ENCODE data around the gene SGO2.
A peak's percentile ranks its signal among the peaks of the same experiment; 100 is the strongest.

The SGO2 gene

DNA sequence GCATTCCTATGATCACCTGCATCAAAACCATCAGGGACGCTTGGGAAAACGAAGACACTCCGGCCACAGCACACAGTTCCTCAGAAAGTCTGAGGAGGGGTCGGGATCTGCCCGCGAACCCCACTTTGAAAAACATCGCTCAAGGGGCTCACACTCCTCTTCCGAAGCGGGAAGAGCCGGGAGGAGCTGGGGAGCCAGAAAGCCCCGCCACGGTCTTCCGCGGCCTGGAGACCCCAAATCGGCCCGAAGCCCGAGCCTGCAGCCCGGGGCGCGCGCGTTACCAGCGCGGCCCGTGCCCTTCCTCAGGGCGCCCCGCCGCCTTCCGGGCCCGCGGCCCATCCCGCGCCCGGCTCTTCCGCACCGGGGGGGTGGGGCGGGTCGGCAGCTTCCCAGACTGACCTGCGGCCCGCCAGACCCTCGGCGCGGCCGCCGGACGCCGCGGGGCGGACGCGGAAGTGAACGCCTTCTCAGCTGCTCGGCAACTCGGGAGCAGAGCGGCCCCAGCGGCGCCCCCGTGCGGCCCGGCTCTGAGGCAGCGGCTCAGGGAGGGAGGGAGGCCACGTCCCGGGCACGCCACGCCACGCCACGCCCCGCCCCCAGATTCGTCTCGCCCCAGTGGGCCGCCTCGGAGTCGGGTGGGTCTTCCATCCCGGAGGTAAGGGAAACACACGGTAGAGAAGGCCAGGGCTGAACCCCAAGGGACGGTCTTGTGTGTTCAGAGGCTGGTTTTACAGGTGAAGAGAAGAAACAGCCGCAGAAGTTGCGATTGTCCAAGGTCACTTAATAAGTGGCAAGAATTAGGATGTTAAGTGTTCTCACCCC, 16.2 kb upstream of the SGO2 start, which contains the start of gene KCTD18:
Gene KCTD18 (minus strand): TSS at position 457 of the 822 bp plus-strand sequence. CDS start 3,052 bp downstream, outside the sequence.
- under 1% methylated on average over 64 of the region's 78 CpGs for WGBS (ENCODE audit: insufficient coverage)
- Histone ChIP-seq H3K4me1 (ENCODE audit: control extremely low read depth in 1 of 4, control insufficient read depth in 4 of 4, insufficient read depth in 4 of 4, low read length in 3 of 4) (peaks cover 5 to 16% (median 11%) of the 10 kb centered on the region in 4 experiments), H3K4me3 (ENCODE audit: control insufficient read depth in 1 of 7, extremely low read depth in 1 of 7, insufficient read depth in 4 of 7, low read depth in 2 of 7, low read length in 6 of 7) (peak within 1 kb of the TSS; percentile 52 to 95 (median 79)), H3K27ac (ENCODE audit: insufficient read depth in 1 of 2, low read depth in 1 of 2, low read length in 2 of 2, poor library complexity in 1 of 2, severe bottlenecking in 2 of 2) (peak within 1 kb of the TSS; percentile 62 to 83), H3K36me3 (ENCODE audit: control insufficient read depth in 4 of 4, insufficient read depth in 4 of 4, low read length in 3 of 4) (peaks cover 8 to 15% (median 9%) of the 10 kb centered on the region in 4 experiments), H3K9me3 (ENCODE audit: control extremely low read depth in 1 of 5, control insufficient read depth in 4 of 5, insufficient read depth in 2 of 5, low read depth in 1 of 5, low read length in 4 of 5) (no peaks in the 10 kb centered on the region), H3K27me3 (replicated peaks in 2 of 5; ENCODE audit: control insufficient read depth in 4 of 5, insufficient read depth in 5 of 5, low read length in 4 of 5) (no peaks in the 10 kb centered on the region)
- ChIA-PET POLR2A (no interaction called here), CTCF (interaction anchor here (0.7 to 1.7 kb wide), 6 partner anchors 11 to 537 kb away, joined by 3 to 5 read pairs (median 3); no protein-coding TSS in a partner anchor)
- DNase-seq, result peak; percentile 81 to 88 (median 85)

DNA sequence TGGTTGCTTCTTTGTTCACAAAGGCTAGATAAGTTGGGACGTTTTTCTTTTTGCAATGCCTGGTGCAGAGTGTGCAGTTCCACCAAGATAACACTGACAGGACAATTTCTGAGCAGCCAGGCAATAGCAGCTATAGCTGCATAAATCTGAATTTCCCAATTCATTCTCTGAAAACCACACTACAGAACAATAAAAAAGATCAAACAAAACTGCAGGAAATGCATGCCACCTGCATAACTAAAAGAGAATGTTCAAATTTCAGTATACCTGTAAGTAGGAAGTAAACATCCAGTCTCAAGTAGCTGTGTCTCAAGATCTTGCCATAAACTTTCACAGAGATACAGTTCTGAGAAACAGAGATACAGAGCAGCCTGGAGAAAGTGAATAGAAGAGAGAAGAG, 10.9 kb upstream of the SGO2 start:
- H3K36me3 ChIP-seq (ENCODE audit: control insufficient read depth in 4 of 4, insufficient read depth in 4 of 4, low read length in 3 of 4), result no peaks in the 10 kb centered on the region
- no peaks in the 10 kb centered on the region for H3K27me3 ChIP-seq (replicated peaks in 2 of 5; ENCODE audit: control insufficient read depth in 4 of 5, insufficient read depth in 5 of 5, low read length in 4 of 5)
- H3K4me1 ChIP-seq (ENCODE audit: control extremely low read depth in 1 of 4, control insufficient read depth in 4 of 4, insufficient read depth in 4 of 4, low read length in 3 of 4), result peaks cover 3 to 8% (median 5%) of the 10 kb centered on the region in 4 experiments
- no peak overlapping the region for H3K27ac ChIP-seq (ENCODE audit: insufficient read depth in 1 of 2, low read depth in 1 of 2, low read length in 2 of 2, poor library complexity in 1 of 2, severe bottlenecking in 2 of 2)
- CTCF ChIA-PET, result no interaction called here
- H3K4me3 ChIP-seq (ENCODE audit: control insufficient read depth in 1 of 7, extremely low read depth in 1 of 7, insufficient read depth in 4 of 7, low read depth in 2 of 7, low read length in 6 of 7), result no peak overlapping the region
- WGBS (ENCODE audit: insufficient coverage), result 38% methylated on average over 1 of the region's 1 CpG
- H3K9me3 ChIP-seq (ENCODE audit: control extremely low read depth in 1 of 5, control insufficient read depth in 4 of 5, insufficient read depth in 2 of 5, low read depth in 1 of 5, low read length in 4 of 5), result peaks cover 0 to 3% (median 0%) of the 10 kb centered on the region in 5 experiments
- POLR2A ChIA-PET, result no interaction called here
- no peak for DNase-seq

DNA sequence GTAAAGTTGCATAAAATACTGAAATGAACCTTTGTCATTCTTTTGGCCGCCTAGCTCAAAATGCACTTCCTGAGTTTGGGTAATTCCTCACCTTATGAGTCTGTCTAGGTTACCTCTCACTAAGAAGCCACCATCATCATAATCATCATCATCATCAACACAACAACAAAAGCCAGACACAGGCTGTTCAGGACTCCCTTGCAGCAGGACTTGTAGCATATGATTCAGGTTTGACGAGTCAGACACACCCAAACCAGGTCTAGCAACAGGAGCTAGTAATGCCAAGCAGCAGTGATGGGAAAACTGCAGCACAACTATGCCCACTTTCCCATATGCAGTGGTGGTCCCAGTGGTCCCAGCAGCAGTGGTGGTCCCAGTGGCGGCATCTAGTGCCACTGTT, 2.8 kb upstream of the SGO2 start:
- no peaks in the 10 kb centered on the region for H3K9me3 ChIP-seq (ENCODE audit: control extremely low read depth in 1 of 5, control insufficient read depth in 4 of 5, insufficient read depth in 2 of 5, low read depth in 1 of 5, low read length in 4 of 5)
- CTCF ChIA-PET, result interaction anchor here (0.7 to 1.1 kb wide), 2 partner anchors 14 to 213 kb away, joined by 3 read pairs; partner anchors contain the start of gene KCTD18
- no peak overlapping the region for H3K4me3 ChIP-seq (ENCODE audit: control insufficient read depth in 1 of 7, extremely low read depth in 1 of 7, insufficient read depth in 4 of 7, low read depth in 2 of 7, low read length in 6 of 7)
- POLR2A ChIA-PET, result no interaction called here
- 80% methylated on average over 2 of the region's 3 CpGs for WGBS (ENCODE audit: insufficient coverage)
- H3K27ac ChIP-seq (ENCODE audit: insufficient read depth in 1 of 2, low read depth in 1 of 2, low read length in 2 of 2, poor library complexity in 1 of 2, severe bottlenecking in 2 of 2), result no peak overlapping the region
- H3K36me3 ChIP-seq (ENCODE audit: control insufficient read depth in 4 of 4, insufficient read depth in 4 of 4, low read length in 3 of 4), result no peaks in the 10 kb centered on the region
- peaks cover 0 to 2% (median 0%) of the 10 kb centered on the region in 5 experiments for H3K27me3 ChIP-seq (replicated peaks in 2 of 5; ENCODE audit: control insufficient read depth in 4 of 5, insufficient read depth in 5 of 5, low read length in 4 of 5)
- peaks cover 8 to 21% (median 13%) of the 10 kb centered on the region in 4 experiments for H3K4me1 ChIP-seq (ENCODE audit: control extremely low read depth in 1 of 4, control insufficient read depth in 4 of 4, insufficient read depth in 4 of 4, low read length in 3 of 4)
- DNase-seq, result no peak

DNA sequence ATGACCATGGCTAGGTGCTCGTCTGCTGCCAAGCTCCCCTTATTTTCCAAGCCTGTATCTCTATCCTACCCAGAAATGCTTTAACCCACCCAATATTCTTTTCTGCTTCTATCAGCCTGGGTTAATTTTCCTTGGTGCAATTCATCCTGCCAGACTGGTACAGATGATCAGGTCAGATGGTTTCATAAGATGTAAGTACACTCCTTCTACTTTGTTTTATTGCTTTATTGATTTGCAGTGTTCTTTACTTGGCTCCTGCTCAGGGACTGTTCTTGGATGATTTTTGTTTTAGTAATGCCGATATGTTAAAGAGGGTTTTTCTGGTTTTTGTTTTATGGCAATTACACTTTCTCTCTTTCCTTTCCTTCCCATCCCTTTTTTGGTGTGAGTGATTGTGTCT, 2.4 kb upstream of the SGO2 start:
- Histone ChIP-seq H3K36me3 (ENCODE audit: control insufficient read depth in 4 of 4, insufficient read depth in 4 of 4, low read length in 3 of 4) (no peaks in the 10 kb centered on the region), H3K27ac (ENCODE audit: insufficient read depth in 1 of 2, low read depth in 1 of 2, low read length in 2 of 2, poor library complexity in 1 of 2, severe bottlenecking in 2 of 2) (no peak overlapping the region), H3K4me3 (ENCODE audit: control insufficient read depth in 1 of 7, extremely low read depth in 1 of 7, insufficient read depth in 4 of 7, low read depth in 2 of 7, low read length in 6 of 7) (no peak overlapping the region), H3K27me3 (replicated peaks in 2 of 5; ENCODE audit: control insufficient read depth in 4 of 5, insufficient read depth in 5 of 5, low read length in 4 of 5) (peaks cover 0 to 2% (median 0%) of the 10 kb centered on the region in 5 experiments), H3K4me1 (ENCODE audit: control extremely low read depth in 1 of 4, control insufficient read depth in 4 of 4, insufficient read depth in 4 of 4, low read length in 3 of 4) (peaks cover 8 to 21% (median 13%) of the 10 kb centered on the region in 4 experiments), H3K9me3 (ENCODE audit: control extremely low read depth in 1 of 5, control insufficient read depth in 4 of 5, insufficient read depth in 2 of 5, low read depth in 1 of 5, low read length in 4 of 5) (no peaks in the 10 kb centered on the region)
- POLR2A ChIA-PET, result no interaction called here
- WGBS (ENCODE audit: insufficient coverage), result 80% methylated on average over 1 of the region's 2 CpGs
- CTCF ChIA-PET, result interaction anchor here (0.7 to 1.1 kb wide), 2 partner anchors 14 to 212 kb away, joined by 3 read pairs; partner anchors contain the start of gene KCTD18
- DNase-seq, result no peak

DNA sequence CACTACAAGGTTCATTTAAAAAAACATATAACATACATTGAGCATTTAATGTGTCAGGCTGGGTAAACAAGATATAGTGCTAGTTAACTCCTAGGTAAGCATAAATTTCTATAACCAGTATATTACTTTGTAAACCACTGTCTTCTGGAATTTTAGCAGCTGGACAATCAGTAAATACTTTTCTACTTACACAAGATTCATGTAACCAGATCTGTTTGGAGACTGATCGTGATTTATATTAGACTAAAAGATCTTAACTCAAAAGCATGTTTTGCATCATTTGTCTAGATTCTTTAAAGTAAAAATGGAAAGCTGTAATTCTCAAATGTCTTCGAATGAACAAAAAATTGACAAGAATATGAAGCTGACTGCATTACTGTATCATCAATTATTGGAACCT, 941 bp upstream of the SGO2 start:
- POLR2A ChIA-PET, result no interaction called here
- no peak overlapping the region for H3K27ac ChIP-seq (ENCODE audit: insufficient read depth in 1 of 2, low read depth in 1 of 2, low read length in 2 of 2, poor library complexity in 1 of 2, severe bottlenecking in 2 of 2)
- DNase-seq, result no peak

DNA sequence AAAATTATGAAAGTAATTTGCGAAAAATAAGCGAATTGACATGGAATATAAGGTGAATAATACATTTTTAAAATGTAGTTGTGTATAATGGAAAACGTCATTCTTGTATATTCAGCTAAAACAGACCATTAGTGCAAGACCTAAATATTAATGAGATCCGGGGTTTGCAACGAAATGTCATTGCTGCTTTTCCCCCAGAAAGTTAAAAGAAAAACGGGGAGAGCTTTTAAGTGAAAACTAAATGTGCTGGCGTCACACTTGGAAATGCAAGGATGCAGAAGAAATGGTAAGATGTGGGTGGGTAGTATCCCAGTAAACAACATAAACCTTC, 491 bp upstream of the SGO2 start:
- ChIA-PET POLR2A (no interaction called here), CTCF (interaction anchor here (0.6 to 1.8 kb wide), 6 partner anchors 9 to 55 kb away, joined by 3 to 5 read pairs (median 4); partner anchors contain the start of gene KCTD18)
- Histone ChIP-seq H3K9me3 (ENCODE audit: control extremely low read depth in 1 of 5, control insufficient read depth in 4 of 5, insufficient read depth in 2 of 5, low read depth in 1 of 5, low read length in 4 of 5) (no peaks in the 10 kb centered on the region), H3K36me3 (ENCODE audit: control insufficient read depth in 4 of 4, insufficient read depth in 4 of 4, low read length in 3 of 4) (no peaks in the 10 kb centered on the region), H3K4me1 (ENCODE audit: control extremely low read depth in 1 of 4, control insufficient read depth in 4 of 4, insufficient read depth in 4 of 4, low read length in 3 of 4) (peaks cover 8 to 21% (median 14%) of the 10 kb centered on the region in 4 experiments), H3K27ac (ENCODE audit: insufficient read depth in 1 of 2, low read depth in 1 of 2, low read length in 2 of 2, poor library complexity in 1 of 2, severe bottlenecking in 2 of 2) (peak overlapping the region in 1 of 2 experiments; percentile 23), H3K27me3 (replicated peaks in 2 of 5; ENCODE audit: control insufficient read depth in 4 of 5, insufficient read depth in 5 of 5, low read length in 4 of 5) (peaks cover 0 to 2% (median 0%) of the 10 kb centered on the region in 5 experiments), H3K4me3 (ENCODE audit: control insufficient read depth in 1 of 7, extremely low read depth in 1 of 7, insufficient read depth in 4 of 7, low read depth in 2 of 7, low read length in 6 of 7) (peak overlapping the region in 6 of 7 experiments; percentile 88 to 97 (median 94))
- WGBS (ENCODE audit: insufficient coverage), result 47% methylated on average over 3 of the region's 7 CpGs
- DNase-seq, result no peak

More for the DNA sequence above, 941 bp upstream of the SGO2 start:
- peak overlapping the region in 3 of 7 experiments; percentile 95 to 97 (median 96) for H3K4me3 ChIP-seq (ENCODE audit: control insufficient read depth in 1 of 7, extremely low read depth in 1 of 7, insufficient read depth in 4 of 7, low read depth in 2 of 7, low read length in 6 of 7)
- WGBS (ENCODE audit: insufficient coverage), result no CpG with 5 or more reads among the region's 2 CpGs
- no peaks in the 10 kb centered on the region for H3K9me3 ChIP-seq (ENCODE audit: control extremely low read depth in 1 of 5, control insufficient read depth in 4 of 5, insufficient read depth in 2 of 5, low read depth in 1 of 5, low read length in 4 of 5)
- CTCF ChIA-PET, result interaction anchor here (0.6 to 1.8 kb wide), 5 partner anchors 11 to 54 kb away, joined by 3 to 5 read pairs (median 4); partner anchors contain the start of gene KCTD18
- peaks cover 0 to 2% (median 0%) of the 10 kb centered on the region in 5 experiments for H3K27me3 ChIP-seq (replicated peaks in 2 of 5; ENCODE audit: control insufficient read depth in 4 of 5, insufficient read depth in 5 of 5, low read length in 4 of 5)
- H3K4me1 ChIP-seq (ENCODE audit: control extremely low read depth in 1 of 4, control insufficient read depth in 4 of 4, insufficient read depth in 4 of 4, low read length in 3 of 4), result peaks cover 8 to 21% (median 14%) of the 10 kb centered on the region in 4 experiments
- no peaks in the 10 kb centered on the region for H3K36me3 ChIP-seq (ENCODE audit: control insufficient read depth in 4 of 4, insufficient read depth in 4 of 4, low read length in 3 of 4)

DNA sequence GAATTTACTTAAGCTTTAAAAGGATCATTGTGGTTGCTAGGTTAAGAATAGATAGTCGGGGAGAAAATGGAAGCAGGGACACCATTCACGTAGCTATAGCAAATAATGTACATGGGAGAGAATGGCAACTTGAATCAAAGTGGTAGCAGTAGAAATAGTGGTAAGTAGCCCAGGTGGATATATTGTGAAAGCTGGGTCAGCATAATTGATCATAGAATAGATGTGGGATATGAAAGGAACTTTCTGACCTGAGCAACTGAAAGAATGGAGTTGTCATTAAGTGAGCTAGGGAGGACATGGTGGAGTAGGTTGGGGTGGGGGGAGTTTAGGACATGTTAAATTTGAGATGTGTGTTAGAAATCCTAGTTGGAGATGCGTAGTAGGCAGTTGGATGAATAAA, 2.2 kb downstream of the SGO2 start:
- DNase-seq, result no peak
- 100% methylated on average over 3 of the region's 3 CpGs for WGBS (ENCODE audit: insufficient coverage)
- Histone ChIP-seq H3K9me3 (ENCODE audit: control extremely low read depth in 1 of 5, control insufficient read depth in 4 of 5, insufficient read depth in 2 of 5, low read depth in 1 of 5, low read length in 4 of 5) (no peaks in the 10 kb centered on the region), H3K36me3 (ENCODE audit: control insufficient read depth in 4 of 4, insufficient read depth in 4 of 4, low read length in 3 of 4) (peaks cover 0 to 5% (median under 1%) of the 10 kb centered on the region in 4 experiments), H3K27me3 (replicated peaks in 2 of 5; ENCODE audit: control insufficient read depth in 4 of 5, insufficient read depth in 5 of 5, low read length in 4 of 5) (no peaks in the 10 kb centered on the region), H3K4me3 (ENCODE audit: control insufficient read depth in 1 of 7, extremely low read depth in 1 of 7, insufficient read depth in 4 of 7, low read depth in 2 of 7, low read length in 6 of 7) (no peak overlapping the region), H3K27ac (ENCODE audit: insufficient read depth in 1 of 2, low read depth in 1 of 2, low read length in 2 of 2, poor library complexity in 1 of 2, severe bottlenecking in 2 of 2) (no peak overlapping the region), H3K4me1 (ENCODE audit: control extremely low read depth in 1 of 4, control insufficient read depth in 4 of 4, insufficient read depth in 4 of 4, low read length in 3 of 4) (peaks cover 8 to 21% (median 14%) of the 10 kb centered on the region in 4 experiments)
- ChIA-PET POLR2A (no interaction called here), CTCF (no interaction called here)

Measured in common myeloid progenitor, CD34-positive (primary cell).